ENCODE results near the gene P2RY4.
"Not testable (repeated sequence)": the region's sequence is repeated elsewhere in the genome, so short reads cannot be mapped to it uniquely, and the experiment has no call there.

The P2RY4 gene

GRCh38 chrX:70243601-70244000, 16.4 kb downstream of the P2RY4 start:
- not testable (repeated sequence) for DNase-seq (ENCODE audit: low spot score)

GRCh38 chrX:70241501-70241900, 18.5 kb downstream of the P2RY4 start:
- DNase-seq (ENCODE audit: low spot score), result no peak

GRCh38 chrX:70240751-70241150, 19.3 kb downstream of the P2RY4 start:
- no peak for DNase-seq (ENCODE audit: low spot score)

GRCh38 chrX:70234355-70234754, 25.6 kb downstream of the P2RY4 start, which contains the start of gene AWAT1:
TSS of gene AWAT1 (plus strand) at chrX:70234655. CDS start at chrX:70234696, 41 bp downstream.
- DNase-seq (ENCODE audit: low spot score), result no peak

DNA sequence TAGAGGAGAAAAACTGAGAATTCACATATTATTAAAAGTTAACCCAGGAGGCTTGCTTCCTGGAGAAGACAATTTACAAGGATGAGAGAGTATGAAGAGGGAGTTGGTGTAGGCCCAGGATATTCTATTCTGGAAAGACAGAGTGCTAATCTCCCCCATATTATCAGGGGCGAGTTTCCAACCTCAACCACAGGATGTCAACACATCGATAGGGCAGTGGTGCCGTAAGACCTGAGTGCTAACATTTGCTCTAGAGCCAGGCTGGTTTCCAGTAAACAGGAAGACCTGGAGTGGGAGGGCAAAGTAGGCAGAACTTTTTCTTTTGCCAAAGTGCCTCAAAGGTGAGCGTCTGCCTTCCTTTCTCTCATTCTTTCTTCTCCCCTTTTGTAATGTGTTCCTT, 28.3 kb downstream of the P2RY4 start:
- no peak for DNase-seq (ENCODE audit: low spot score)

- no peak for DNase-seq (ENCODE audit: low spot score)
Observed at GRCh38 chrX:70226687-70227086, 33.3 kb downstream of the P2RY4 start.

- DNase-seq (ENCODE audit: low spot score), result no peak
Observed at GRCh38 chrX:70226048-70226447, 34.0 kb downstream of the P2RY4 start.

DNA sequence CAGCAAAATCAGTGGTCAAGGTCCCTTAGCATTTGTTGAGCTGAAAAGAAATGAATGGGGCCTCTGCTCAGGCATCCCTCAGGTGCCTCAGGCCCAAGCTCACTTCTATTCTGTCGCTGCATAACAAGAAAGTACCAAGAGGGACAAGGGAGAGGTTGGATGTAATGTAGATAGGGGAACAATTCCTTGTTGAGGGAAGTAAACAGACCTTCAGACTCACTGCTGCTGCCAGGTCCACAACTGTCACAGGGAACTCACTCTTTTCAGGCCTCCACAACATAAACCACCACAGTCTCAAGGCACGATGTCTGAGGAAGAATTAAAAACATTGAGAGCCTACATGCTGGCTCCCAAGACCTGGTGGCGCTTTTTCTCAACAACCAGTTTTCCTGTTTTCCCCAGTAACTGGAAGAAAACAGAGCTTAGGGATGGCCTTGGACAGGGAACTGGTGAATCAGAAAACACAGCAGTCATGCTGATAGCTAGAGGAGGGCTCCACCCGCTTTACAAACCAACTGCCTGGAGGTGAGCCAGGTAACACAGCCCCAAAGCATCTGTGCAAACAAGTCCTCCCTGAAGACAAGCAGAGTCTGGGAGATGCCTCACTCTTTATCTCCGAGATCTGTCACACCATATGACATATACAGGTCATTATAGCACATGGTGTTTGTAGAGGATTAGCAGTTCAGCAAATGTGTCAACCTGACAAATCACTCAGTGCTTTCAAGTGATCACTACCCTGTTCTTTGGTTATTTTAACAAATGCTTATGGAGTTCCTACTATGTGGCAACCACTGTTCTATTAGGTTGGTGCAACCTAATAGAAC, 39.9 kb downstream of the P2RY4 start:
- DNase-seq (ENCODE audit: low spot score), result no peak

- not testable (repeated sequence) for DNase-seq (ENCODE audit: low spot score)
Observed at GRCh38 chrX:70209570-70209969, 50.4 kb downstream of the P2RY4 start.

GRCh38 chrX:70208479-70208878, 51.5 kb downstream of the P2RY4 start:
- DNase-seq (ENCODE audit: low spot score), result no peak
